ENCODE measurements around the gene KLHL29. TPM values are rescaled to one million over a fixed set of nuclear protein-coding genes. Genes with fewer than 3 reads are reported as not detected.

The KLHL29 gene
- total RNA-seq, 2 donors from 2014 or later: 2.0 to 4.2 TPM

DNA sequence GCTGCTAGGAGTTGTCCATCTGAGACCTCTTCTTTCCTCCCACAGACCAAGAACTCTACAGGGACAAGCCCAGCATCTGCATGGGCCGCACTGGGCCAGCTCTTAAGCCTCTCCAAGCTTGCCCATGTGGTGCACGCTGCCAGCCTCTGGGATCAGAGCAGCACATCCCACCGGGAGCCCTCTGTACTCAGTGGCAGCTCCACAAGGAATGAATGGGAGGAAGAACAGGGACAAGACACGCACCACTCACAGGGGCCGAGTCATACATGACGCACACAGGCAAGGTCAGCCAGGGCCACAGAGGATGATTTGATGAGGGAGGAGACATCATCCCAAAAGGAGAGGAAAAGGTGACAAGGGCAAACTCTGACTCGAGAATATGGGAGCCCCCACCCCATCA is 268.3 kb downstream of the KLHL29 start:
- TF ChIP-seq, protein P1, sequence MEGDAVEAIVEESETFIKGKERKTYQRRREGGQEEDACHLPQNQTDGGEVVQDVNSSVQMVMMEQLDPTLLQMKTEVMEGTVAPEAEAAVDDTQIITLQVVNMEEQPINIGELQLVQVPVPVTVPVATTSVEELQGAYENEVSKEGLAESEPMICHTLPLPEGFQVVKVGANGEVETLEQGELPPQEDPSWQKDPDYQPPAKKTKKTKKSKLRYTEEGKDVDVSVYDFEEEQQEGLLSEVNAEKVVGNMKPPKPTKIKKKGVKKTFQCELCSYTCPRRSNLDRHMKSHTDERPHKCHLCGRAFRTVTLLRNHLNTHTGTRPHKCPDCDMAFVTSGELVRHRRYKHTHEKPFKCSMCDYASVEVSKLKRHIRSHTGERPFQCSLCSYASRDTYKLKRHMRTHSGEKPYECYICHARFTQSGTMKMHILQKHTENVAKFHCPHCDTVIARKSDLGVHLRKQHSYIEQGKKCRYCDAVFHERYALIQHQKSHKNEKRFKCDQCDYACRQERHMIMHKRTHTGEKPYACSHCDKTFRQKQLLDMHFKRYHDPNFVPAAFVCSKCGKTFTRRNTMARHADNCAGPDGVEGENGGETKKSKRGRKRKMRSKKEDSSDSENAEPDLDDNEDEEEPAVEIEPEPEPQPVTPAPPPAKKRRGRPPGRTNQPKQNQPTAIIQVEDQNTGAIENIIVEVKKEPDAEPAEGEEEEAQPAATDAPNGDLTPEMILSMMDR (IDR thresholded peaks at IDR 0.05): no peak
- H3K4me3 ChIP-seq: no peak overlapping the region
- H3K27me3 ChIP-seq: no peaks in the 10 kb centered on the region
- no peak overlapping the region for H3K27ac ChIP-seq
- no peaks in the 10 kb centered on the region for H3K36me3 ChIP-seq
- no peak for DNase-seq (ENCODE audit: low spot score)
- H3K9me3 ChIP-seq: no peaks in the 10 kb centered on the region
- no peaks in the 10 kb centered on the region for H3K4me1 ChIP-seq

DNA sequence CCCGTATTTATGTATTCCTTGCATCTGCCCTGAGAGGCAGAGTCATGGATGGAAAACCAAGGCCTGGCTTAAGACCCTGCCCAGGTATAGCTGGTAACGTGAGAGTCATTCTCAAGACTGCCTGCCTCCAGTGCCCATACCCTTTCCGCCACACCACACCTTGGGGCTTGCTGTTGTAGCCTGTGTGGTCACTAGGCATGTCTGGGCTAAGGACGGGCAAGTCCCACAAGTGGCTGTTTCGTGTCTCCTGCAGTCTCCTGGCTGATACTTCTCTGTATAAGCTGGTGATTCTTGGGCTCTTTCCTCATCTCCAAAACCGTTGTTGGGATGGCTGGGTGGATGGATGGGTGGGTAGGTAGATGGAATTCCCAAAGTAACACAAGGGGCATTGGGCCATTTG is 269.8 kb downstream of the KLHL29 start:
- Histone ChIP-seq H3K36me3 (no peaks in the 10 kb centered on the region), H3K27ac (no peak overlapping the region), H3K4me3 (no peak overlapping the region), H3K9me3 (no peaks in the 10 kb centered on the region), H3K27me3 (no peaks in the 10 kb centered on the region), H3K4me1 (no peaks in the 10 kb centered on the region)
- TF ChIP-seq, protein P1 (IDR thresholded peaks at IDR 0.05): no peak
- no peak for DNase-seq (ENCODE audit: low spot score)

DNA sequence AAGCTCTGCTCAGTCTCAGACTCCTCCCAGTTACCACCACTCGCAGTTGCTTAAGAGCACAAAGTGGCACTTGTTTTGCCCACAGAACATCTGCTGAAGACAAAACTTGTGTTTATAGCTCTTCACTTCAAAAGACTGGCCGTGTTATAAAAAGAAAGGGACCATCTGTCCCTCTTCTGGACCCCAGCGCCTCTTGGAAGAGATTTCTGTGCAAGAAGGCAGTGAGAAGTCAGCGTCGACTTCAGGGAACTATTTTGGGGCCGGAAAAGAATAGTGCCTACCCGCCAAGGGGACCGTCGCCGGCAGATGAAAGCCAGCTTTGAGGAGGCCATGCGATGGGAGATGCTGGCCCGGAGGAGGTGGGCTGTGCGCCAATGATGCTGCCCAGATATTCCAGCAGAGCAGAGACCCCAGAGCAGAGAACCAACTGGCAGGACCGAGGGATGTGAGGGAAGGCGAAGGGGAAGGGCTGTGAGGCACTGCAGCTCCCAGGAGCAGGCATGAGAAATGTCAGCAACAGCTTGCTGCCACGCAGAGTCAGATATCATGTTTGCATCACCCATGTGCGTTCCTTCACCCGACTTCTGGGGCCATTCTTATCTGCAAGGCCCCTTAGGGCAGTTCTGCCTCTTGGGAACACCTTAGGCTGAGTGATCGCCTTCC is 271.1 kb downstream of the KLHL29 start:
- DNase-seq (ENCODE audit: low spot score): no peak
- Histone ChIP-seq H3K27me3 (no peaks in the 10 kb centered on the region), H3K36me3 (no peaks in the 10 kb centered on the region), H3K9me3 (no peaks in the 10 kb centered on the region), H3K27ac (no peak overlapping the region), H3K4me1 (no peaks in the 10 kb centered on the region), H3K4me3 (no peak overlapping the region)
- TF ChIP-seq, protein P1 (IDR thresholded peaks at IDR 0.05): no peak

DNA sequence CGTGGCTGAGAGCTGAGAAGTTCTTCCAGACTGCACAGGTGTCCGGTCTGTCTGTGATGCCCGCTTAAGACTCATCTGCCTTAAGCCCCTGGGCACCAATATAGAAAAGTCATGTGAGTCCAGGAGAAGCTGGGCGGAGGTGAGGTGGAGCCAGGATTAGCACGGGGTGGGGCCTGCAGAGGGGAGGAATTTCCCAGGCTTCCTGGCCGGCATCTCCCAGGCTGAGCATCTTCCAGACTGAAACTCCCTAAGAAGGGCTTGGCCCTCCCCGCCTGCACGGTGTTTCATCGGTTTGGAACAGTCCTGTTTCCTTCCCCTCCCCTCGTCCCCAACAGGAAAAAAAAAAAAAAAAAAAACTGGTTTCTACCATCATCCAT is 271.6 kb downstream of the KLHL29 start:
- Histone ChIP-seq H3K27ac (no peak overlapping the region), H3K4me3 (no peak overlapping the region), H3K27me3 (no peaks in the 10 kb centered on the region), H3K36me3 (no peaks in the 10 kb centered on the region), H3K4me1 (no peaks in the 10 kb centered on the region), H3K9me3 (no peaks in the 10 kb centered on the region)
- no peak for DNase-seq (ENCODE audit: low spot score)
- TF ChIP-seq, protein P1 (IDR thresholded peaks at IDR 0.05): no peak

DNA sequence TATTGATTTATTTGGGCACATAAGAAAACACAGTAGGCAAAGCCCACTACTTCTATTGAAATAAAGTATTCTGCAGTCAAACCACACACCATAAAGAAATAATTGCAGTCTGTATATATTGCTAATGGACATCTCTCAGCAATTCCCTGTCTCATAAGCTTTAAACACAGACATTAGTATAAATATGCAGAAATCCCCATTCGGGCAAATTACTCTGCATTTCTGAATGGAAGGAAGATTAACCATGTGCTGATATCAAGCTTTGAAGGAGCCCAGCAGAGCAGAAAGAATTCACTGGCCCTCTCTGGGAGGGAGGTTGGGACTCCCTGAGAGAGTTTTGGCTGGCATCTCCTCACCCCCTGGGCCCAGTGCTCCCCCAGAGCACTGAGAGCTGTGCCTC is 272.4 kb downstream of the KLHL29 start:
- H3K9me3 ChIP-seq: no peaks in the 10 kb centered on the region
- TF ChIP-seq, protein P1 (IDR thresholded peaks at IDR 0.05): no peak
- H3K4me3 ChIP-seq: no peak overlapping the region
- no peak for DNase-seq (ENCODE audit: low spot score)
- no peaks in the 10 kb centered on the region for H3K36me3 ChIP-seq
- no peaks in the 10 kb centered on the region for H3K4me1 ChIP-seq
- no peak overlapping the region for H3K27ac ChIP-seq
- H3K27me3 ChIP-seq: no peaks in the 10 kb centered on the region

DNA sequence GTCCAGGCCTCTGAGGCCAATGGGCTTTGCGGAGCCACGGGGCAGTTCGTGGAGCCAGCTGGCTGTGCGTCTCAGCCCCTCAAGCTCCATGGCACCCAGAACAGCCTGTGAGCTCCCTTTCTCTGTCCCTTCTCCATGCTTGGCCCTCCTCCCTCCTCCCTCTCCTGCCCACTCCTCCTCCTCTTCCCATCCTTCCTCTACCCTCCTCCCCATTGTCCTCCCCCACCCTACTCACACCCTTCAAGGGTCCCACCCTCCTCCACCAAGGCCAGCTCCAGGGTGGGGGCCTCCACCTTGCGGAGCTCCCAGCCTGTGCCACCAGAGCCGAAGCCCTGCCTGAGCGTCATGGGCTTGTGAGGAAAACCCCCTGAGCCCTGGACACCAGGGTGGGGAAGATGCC is 273.0 kb downstream of the KLHL29 start:
- Histone ChIP-seq H3K4me3 (no peak overlapping the region), H3K27me3 (no peaks in the 10 kb centered on the region), H3K36me3 (no peaks in the 10 kb centered on the region), H3K27ac (peak overlapping the region in 1 of 2 donors; percentile 1), H3K9me3 (no peaks in the 10 kb centered on the region), H3K4me1 (peaks cover 0 to 1% of the 10 kb centered on the region in 2 donors)
- DNase-seq (ENCODE audit: low spot score): no peak
- TF ChIP-seq, protein P1 (IDR thresholded peaks at IDR 0.05): no peak
